Retina (tissue), 1 donor: ENCODE results near the gene DBX1.
"Not testable (repeated sequence)": the region's sequence is repeated elsewhere in the genome, so short reads cannot be mapped to it uniquely, and the experiment has no call there.

Experiments used
- DNase-seq: peaks from one replicate; pipeline ENCODE4 v3.0.0-alpha.2; 2016

The DBX1 gene

GRCh38 chr11:20161230-20161918 lies 1.1 kb upstream of the DBX1 start:
- peak; percentile 65 for DNase-seq

GRCh38 chr11:20159466-20160381 lies 551 bp downstream of the DBX1 start:
- DNase-seq = peak; percentile 47

GRCh38 chr11:20158597-20159257 lies 1.5 kb downstream of the DBX1 start:
- peak; percentile 86 for DNase-seq

- DNase-seq = no peak
Measured at GRCh38 chr11:20157728-20158127, 2.5 kb downstream of the DBX1 start.

- DNase-seq = peak; percentile 28
Measured at GRCh38 chr11:20156876-20157613, 3.2 kb downstream of the DBX1 start.

- peak; percentile 36 for DNase-seq
Measured at GRCh38 chr11:20156280-20156875, 3.9 kb downstream of the DBX1 start.

- peak; percentile 22 for DNase-seq
Measured at GRCh38 chr11:20155683-20156279, 4.5 kb downstream of the DBX1 start.

DNA sequence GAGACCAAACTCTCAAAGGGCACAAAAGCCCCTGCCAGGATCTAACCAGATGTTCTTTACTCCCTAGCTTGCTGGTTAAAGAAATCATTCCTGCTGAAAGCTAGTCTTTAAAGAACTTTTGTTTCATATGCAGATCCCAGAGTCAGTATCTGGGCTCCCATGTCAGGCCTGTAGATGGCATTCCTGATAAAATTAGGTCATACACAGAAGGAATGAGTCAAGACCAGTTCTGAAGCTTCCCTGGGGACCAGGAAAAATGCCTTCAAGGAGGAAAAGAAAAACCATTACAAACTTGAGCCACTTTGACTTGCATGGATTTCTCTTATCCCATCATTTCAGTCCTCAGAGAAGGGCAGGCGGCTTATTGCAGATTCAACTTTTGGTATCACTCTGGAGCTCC lies 5.9 kb downstream of the DBX1 start:
- DNase-seq = no peak

DNA sequence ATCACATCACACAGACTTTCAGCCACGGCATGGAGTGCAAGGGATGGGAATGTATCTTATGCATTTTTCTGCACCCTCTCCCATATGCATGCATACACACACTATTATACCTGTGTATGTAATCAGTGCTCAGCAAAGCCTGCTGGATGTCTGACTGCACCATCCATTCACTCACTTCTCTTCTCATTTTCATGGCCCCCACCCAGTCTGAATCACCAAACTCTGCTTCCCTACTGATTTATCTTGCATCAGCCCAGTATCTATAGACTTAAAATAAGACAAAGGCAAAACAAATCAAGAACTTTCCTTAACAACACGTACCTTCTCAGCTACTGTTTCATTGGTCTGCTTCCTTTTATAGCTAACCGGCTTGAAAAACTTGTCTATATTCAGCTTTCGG lies 21.6 kb downstream of the DBX1 start:
- no peak for DNase-seq

DNA sequence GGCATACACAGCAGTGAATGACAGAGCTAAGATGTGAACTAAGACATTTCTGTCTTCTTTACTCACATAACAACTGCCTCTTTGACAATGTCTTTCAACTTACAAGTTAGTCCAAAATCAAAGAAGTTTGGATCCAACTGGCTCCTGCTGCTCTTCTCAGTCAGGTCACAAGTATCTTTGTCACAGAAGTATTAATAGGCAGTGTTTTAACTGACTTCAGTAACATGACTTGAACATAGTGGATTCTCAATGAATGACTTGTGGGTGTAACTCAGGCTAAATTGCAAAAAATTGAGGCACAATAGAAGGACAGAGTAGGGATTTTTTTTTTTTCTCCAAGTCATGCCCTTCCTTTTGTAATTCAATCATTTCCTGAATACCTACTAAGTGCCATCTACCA lies 22.6 kb downstream of the DBX1 start:
- DNase-seq = no peak

DNA sequence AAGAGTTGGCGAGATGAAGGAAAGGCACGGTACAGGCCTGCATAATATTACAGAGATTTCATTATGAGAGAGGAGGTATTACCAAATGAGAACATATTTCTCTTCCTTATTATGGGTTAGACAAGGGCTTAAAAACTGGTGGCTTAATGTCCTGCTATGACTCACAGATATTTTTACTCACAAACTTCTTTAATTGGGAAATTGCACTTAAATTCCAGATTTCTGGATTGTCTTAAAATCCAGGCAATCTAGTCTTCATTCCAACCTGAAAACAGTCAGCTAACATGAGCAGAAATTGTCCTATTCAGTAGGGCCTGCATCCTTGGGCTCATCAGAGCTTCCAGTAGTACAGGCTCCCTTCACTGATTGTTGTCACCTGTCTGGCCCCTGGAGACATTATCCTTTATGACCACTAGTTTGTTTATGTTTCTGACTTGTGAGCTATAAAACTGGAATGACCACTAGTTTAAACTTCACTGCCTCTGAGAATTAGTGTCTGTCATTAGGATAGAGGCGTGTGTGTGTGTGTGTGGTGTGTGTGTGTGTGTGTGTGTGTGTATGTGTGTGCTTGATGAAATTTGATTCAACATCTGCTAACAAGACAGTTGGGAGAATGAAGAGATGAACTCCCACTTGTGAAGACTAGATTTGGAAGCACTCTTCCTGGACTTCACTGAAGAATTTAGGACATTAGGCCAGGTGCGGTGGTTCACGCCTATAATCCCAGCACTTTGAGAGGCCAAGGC lies 25.1 kb downstream of the DBX1 start:
- DNase-seq = no peak

DNA sequence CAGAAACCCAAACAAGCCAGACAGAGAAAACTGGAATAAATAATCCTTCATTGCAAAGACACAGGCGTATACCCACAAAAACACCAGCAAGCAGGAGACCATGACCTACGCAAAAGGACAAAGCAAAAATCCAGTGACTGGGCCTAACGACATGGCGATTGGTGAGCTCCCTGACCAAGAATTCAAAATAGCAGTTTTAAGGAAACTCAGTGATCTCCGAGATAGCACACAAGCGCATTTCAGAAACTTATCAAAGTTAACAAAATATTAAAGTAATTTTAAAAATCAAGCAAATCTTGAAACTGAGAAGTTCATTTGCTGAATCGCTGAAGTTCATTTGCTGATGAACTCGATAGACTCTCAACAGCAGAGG lies 27.6 kb downstream of the DBX1 start:
- DNase-seq = no peak

- peak; percentile 86 for DNase-seq
Measured at GRCh38 chr11:20131788-20132666, 28.2 kb downstream of the DBX1 start.

GRCh38 chr11:20129665-20130064 lies 30.6 kb downstream of the DBX1 start:
- DNase-seq = no peak

DNA sequence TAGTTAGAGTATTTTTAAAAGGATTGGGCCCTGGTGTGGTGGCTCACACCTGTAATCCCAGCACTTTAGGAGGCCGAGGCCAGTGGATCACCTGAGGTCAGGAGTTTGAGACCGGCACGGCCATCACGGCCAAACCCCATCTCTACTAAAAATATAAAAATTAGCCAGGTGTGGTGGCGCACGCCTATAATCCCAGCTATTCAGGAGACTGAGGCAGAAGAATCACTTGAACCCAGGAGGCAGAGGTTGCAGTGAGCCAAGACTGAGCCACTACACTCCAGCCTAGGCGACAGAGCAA lies 31.8 kb downstream of the DBX1 start:
- not testable (repeated sequence) for DNase-seq

- DNase-seq = peak; percentile 77
Measured at GRCh38 chr11:20127671-20128527, 32.4 kb downstream of the DBX1 start.

DNA sequence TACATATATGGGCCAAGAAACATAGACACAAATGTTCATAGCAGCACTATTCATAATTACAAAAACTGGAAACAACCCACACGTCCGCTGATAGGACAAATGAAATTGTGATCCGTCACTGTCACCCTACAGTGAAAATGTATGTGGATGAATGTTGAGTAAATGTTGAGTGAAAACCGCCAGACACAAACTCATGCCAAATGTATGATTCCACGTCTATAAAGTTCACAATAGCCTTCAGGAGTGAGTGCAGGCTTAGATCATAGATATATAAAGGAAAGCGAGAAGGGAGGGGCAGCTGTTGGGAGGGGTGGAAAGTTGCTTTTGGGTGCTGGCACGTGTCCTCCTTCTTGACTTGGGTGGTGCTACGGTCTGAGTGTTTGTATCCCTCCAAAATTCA lies 33.6 kb downstream of the DBX1 start:
- DNase-seq = no peak

DNA sequence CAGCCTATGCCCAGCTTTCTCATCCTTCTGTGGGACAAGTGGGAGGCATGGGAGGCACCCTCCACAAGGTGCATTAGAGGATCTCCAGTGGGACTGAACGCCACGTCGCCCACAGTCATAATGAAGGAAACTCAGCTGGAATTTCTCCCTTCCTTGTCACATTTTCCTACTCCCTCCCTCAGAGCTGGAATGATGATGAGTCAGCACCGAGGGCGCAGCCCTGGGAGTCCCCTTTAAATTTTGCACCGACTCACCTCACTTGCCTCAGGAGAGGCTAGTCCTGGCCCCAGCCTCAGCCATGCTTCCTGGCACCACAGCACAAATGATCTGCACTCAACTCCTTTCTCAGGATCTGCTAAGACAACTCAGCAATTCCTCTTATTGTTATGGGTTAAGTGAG lies 34.3 kb downstream of the DBX1 start:
- DNase-seq = no peak

DNA sequence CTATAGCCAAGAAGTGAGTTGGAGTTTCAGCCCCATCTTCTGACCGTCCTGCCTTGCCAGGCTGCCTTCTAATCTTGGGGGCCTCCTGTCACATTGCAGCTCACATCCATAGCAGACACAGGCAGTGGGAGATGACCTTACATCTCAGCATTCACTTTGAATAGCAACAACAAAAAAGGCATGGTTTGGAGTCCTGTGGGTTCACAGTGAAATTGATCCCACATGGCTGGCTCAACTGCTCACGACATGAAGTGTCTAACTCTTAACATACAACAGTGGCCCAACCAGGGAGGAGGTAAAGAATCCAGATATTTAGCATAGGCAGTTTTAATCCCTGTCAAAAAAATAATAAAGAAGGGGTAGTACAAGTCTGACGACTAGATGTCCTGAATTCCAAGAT lies 38.1 kb downstream of the DBX1 start:
- no peak for DNase-seq
